Spinal cord (tissue), 10 donors: ENCODE data around the gene PDE9A. TPM values are rescaled to one million over a fixed set of nuclear protein-coding genes. Genes with fewer than 3 reads are reported as not detected.
A peak's percentile ranks its signal among the peaks of the same experiment; 100 is the strongest.

Experiments used
- DNase-seq, 6 donors: peaks; one replicate each; pipeline versions ENCODE4 v3.0.0 to v3.0.0-alpha.2; 2013 to 2015; ENCODE audit warnings: low spot score in 6 of 6, low read depth in 4 of 6
- H3K27ac ChIP-seq: one replicate; pipeline ENCODE4 v1.5.1; 2013; ENCODE audit warnings: low read depth, low read length, control low read depth
- H3K27me3 ChIP-seq: one replicate; pipeline ENCODE4 v1.6.1; 2013; ENCODE audit warnings: low read length; ENCODE audit not compliant: control insufficient read depth, insufficient read depth
- H3K36me3 ChIP-seq: one replicate; pipeline ENCODE4 v1.6.1; 2013; ENCODE audit warnings: low read length; ENCODE audit not compliant: control insufficient read depth, insufficient read depth
- H3K4me1 ChIP-seq: one replicate; pipeline ENCODE4 v1.6.1; 2013; ENCODE audit warnings: low read length; ENCODE audit not compliant: control insufficient read depth, insufficient read depth
- H3K4me3 ChIP-seq: one replicate; pipeline ENCODE4 v1.5.1; 2013; ENCODE audit warnings: low read depth, low read length, control low read depth
- H3K9me3 ChIP-seq: one replicate; pipeline ENCODE4 v1.6.1; 2013; ENCODE audit warnings: low read length; ENCODE audit not compliant: control insufficient read depth, insufficient read depth
- WGBS: methylation state at CpG from one replicate; pipeline ENCODE4 v1.1.5; 2013; ENCODE audit warnings: missing lambda C conversion rate; ENCODE audit not compliant: insufficient coverage; 5-methylcytosine and 5-hydroxymethylcytosine counted together
- polyA plus RNA-seq, 2 donors: library from polyadenylated mRNA; unstranded; fragments of 120-200 nt; gene quantifications; one replicate each; pipeline ENCODE4 v1.2.1, GENCODE V29; 2013; ENCODE audit not compliant: insufficient read length in 2 of 2
- total RNA-seq, 2 donors: library from RNA; depleted of rRNA in 1 of 2; stranded (reverse); fragments of 120-200 nt in 1 of 2; fragments of >200 nt in 1 of 2; gene quantifications; one replicate each; pipeline versions ENCODE4 v1.2.3 to v1.2.4, GENCODE V29; 2013 to 2014
- donor health status: healthy.

The PDE9A gene
- total and polyA plus RNA-seq, 4 donors = 13.4 to 44.2 (median 28.1) TPM

- peaks cover 54% of the 10 kb centered on the region for H3K36me3 ChIP-seq
- no peak overlapping the region for H3K27ac ChIP-seq
- H3K9me3 ChIP-seq = no peaks in the 10 kb centered on the region
- no peak overlapping the region for H3K4me3 ChIP-seq
- WGBS = 78% methylated on average over 1 of the region's 7 CpGs
- H3K27me3 ChIP-seq = no peaks in the 10 kb centered on the region
- peaks cover 19% of the 10 kb centered on the region for H3K4me1 ChIP-seq
- DNase-seq = no peak
Observed at GRCh38 chr21:42733037-42733627, 79.7 kb downstream of the PDE9A start.

DNA sequence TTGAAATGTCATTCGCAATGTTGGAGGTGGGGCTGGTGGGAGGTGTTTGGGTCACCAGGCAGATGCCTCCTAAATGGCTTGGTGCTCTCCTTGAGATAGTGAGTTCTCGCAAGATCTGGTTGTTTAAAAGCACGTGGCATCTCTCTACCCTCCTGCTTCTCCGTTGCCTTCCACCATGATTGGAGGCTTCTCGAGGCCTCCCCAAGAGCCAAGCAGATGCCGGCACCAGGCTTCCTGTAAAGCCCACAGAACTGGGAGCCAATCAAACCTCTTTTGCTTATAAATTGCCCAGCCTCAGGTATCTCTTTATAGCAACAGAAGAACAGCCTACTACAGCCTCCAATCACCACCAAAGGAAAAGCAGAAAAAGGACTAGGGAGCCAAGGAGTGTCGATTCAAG lies 80.5 kb downstream of the PDE9A start:
- no peaks in the 10 kb centered on the region for H3K9me3 ChIP-seq
- H3K36me3 ChIP-seq = peaks cover 62% of the 10 kb centered on the region
- H3K4me1 ChIP-seq = peaks cover 27% of the 10 kb centered on the region
- no peak for DNase-seq
- WGBS = 97% methylated on average over 7 of the region's 7 CpGs
- no peak overlapping the region for H3K4me3 ChIP-seq
- no peak overlapping the region for H3K27ac ChIP-seq
- H3K27me3 ChIP-seq = no peaks in the 10 kb centered on the region

DNA sequence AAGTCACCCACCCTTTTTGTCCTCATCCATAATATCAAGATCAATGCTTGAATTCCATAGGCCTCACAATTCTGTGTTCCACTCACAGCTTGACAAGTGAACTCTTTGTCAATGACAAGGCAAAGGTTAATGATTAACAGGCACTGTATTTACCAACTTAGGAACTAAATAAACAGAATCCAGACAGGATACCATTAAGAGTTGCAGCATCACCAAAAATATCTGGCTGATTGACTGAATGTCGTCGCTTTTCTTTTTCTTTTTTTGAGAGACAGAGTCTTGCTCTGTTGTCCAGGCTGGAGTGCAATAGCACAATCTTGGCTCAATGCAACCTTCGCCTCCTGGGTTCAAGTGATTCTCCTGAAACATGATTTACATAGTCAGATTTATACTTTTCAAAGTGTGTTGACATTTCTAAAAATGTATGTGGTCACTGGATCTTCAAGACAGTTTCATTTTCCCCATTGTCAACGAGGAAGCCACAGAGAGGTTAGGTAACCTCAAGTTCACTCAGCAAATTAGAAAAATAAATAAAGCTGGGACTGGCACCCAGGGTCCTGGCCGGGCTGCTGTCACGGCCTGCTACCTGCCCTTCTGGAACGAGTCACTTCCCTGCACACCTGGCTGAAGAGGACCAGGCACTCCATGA lies 81.0 kb downstream of the PDE9A start:
- Histone ChIP-seq H3K27ac (no peak overlapping the region), H3K4me1 (peaks cover 32% of the 10 kb centered on the region), H3K9me3 (no peaks in the 10 kb centered on the region), H3K36me3 (peaks cover 67% of the 10 kb centered on the region), H3K4me3 (no peak overlapping the region), H3K27me3 (no peaks in the 10 kb centered on the region)
- DNase-seq = no peak
- 72% methylated on average over 6 of the region's 7 CpGs for WGBS

DNA sequence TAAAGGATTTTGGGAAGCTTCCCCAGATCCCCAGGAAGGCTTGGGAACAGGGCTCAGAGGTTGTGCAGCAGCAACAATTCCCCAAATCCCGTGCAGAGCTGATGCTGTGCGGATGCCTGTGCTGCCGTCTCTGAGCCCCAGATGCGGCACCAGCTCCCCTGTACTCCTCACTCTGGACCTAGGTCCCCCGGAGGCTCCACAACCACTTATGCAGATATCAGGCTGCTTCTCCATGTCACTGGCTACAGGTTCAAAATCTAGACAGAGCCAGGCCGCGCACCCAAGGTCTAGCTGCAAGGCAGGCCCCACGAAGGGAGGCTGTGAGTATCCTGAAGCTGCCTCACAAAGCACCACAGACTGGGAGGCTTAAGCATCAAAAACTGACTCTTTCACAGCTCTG lies 81.6 kb downstream of the PDE9A start:
- peaks cover 32% of the 10 kb centered on the region for H3K4me1 ChIP-seq
- no peak overlapping the region for H3K27ac ChIP-seq
- no peaks in the 10 kb centered on the region for H3K27me3 ChIP-seq
- H3K36me3 ChIP-seq = peaks cover 70% of the 10 kb centered on the region
- H3K9me3 ChIP-seq = no peaks in the 10 kb centered on the region
- H3K4me3 ChIP-seq = no peak overlapping the region
- WGBS = 82% methylated on average over 8 of the region's 8 CpGs
- no peak for DNase-seq

DNA sequence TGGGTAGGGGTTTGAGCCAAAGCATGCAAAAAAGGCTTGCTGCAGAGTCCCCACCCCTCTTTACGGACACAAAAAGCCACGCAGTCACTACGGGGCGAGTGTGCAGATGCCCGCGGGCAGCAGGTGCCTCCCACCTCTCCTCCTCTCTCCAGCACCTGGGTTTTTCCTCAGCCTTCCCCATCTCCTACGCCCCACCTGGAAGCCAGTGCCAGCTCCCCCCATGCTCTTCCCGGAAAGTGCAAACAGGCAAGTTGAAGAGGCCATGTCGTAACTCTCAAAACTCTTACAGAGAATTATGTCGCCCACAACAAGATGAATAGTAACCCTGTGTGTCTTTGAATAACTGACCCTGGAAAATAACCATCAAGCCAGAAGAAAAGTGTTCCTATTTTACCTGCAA lies 82.5 kb downstream of the PDE9A start:
- no peaks in the 10 kb centered on the region for H3K9me3 ChIP-seq
- no peak overlapping the region for H3K27ac ChIP-seq
- H3K4me3 ChIP-seq = no peak overlapping the region
- peaks cover 34% of the 10 kb centered on the region for H3K4me1 ChIP-seq
- no peak for DNase-seq
- 90% methylated on average over 9 of the region's 10 CpGs for WGBS
- peaks cover 73% of the 10 kb centered on the region for H3K36me3 ChIP-seq
- no peaks in the 10 kb centered on the region for H3K27me3 ChIP-seq

GRCh38 chr21:42736646-42737350 lies 83.4 kb downstream of the PDE9A start:
- DNase-seq = no peak
- H3K36me3 ChIP-seq = peaks cover 73% of the 10 kb centered on the region
- H3K27me3 ChIP-seq = no peaks in the 10 kb centered on the region
- no peaks in the 10 kb centered on the region for H3K9me3 ChIP-seq
- no peak overlapping the region for H3K27ac ChIP-seq
- no peak overlapping the region for H3K4me3 ChIP-seq
- peaks cover 43% of the 10 kb centered on the region for H3K4me1 ChIP-seq
- WGBS = 80% methylated on average over 11 of the region's 12 CpGs

DNA sequence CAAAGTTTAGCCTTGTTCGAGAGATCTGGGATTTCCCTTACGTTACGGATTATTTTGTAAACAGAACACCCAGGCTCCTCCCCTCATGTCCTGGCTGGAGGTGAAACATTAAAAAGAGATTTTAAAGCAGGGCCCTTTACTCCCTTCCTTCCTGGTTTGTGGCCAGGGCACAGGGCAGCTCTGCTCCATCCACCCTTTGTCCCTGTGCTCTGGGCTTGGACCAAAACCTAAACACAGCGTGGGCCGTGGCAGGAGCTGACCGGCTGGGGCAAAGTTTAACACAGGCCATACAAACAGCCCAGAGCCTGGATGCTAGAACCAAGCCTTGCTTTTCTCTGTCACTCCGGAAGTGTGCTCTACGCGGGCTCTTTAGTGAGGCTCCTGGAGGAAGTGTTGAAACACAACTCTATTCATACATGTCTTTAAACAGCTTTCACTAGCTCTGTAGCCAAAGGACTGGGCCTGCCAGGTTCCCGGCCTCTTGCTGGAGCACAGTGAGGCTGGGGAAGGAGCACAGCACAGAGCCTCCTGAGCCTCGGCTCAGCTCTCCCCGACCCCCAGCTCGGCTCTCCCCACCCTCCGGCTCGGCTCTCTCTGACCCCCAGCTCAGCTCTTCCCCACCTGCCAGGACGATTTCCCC lies 84.7 kb downstream of the PDE9A start:
- Histone ChIP-seq H3K4me3 (no peak overlapping the region), H3K4me1 (peaks cover 48% of the 10 kb centered on the region), H3K36me3 (peaks cover 65% of the 10 kb centered on the region), H3K27ac (peak overlapping the region; percentile 76), H3K9me3 (no peaks in the 10 kb centered on the region), H3K27me3 (no peaks in the 10 kb centered on the region)
- peak in 1 of 6 donors; percentile 44 for DNase-seq
- WGBS = 41% methylated on average over 9 of the region's 16 CpGs

- H3K36me3 ChIP-seq = peaks cover 73% of the 10 kb centered on the region
- H3K27me3 ChIP-seq = no peaks in the 10 kb centered on the region
- H3K4me1 ChIP-seq = peaks cover 58% of the 10 kb centered on the region
- no peak for DNase-seq
- WGBS = 90% methylated on average over 17 of the region's 21 CpGs
- H3K9me3 ChIP-seq = no peaks in the 10 kb centered on the region
- no peak overlapping the region for H3K4me3 ChIP-seq
- H3K27ac ChIP-seq = no peak overlapping the region
Observed at GRCh38 chr21:42739061-42739931, 85.9 kb downstream of the PDE9A start.

DNA sequence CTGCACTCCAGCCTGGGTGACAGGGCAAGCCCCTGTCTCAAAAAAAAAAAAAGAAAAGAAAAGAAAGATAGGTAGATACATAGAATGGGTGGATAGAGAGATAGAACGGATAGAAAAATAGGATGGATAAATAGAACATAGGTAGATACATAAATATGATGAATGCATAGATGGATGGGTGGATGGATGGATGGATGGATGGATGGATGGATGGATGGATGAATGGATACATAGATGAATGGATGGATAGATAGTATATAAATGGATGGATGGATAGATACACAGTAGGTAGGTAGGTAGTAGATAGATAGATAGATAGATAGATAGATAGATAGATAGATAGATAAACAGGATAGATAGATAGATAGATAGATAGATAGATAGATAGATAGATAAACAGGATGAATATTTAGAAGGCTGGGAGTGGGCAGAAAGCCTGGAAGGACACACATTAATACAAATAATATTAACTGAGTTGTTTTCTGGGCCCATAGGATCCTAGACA lies 87.0 kb downstream of the PDE9A start:
- no peak overlapping the region for H3K4me3 ChIP-seq
- H3K27ac ChIP-seq = no peak overlapping the region
- no peaks in the 10 kb centered on the region for H3K27me3 ChIP-seq
- H3K9me3 ChIP-seq = no peaks in the 10 kb centered on the region
- 100% methylated on average over 1 of the region's 1 CpG for WGBS
- no peak for DNase-seq
- peaks cover 69% of the 10 kb centered on the region for H3K4me1 ChIP-seq
- H3K36me3 ChIP-seq = peaks cover 73% of the 10 kb centered on the region
